Neural crest cell (in vitro differentiated cells): ENCODE results near the gene EIF3D. TPM values are rescaled to one million over a fixed set of nuclear protein-coding genes. Genes with fewer than 3 reads are reported as not detected.

Source experiments
- DNase-seq: peaks from one replicate; pipeline ENCODE4 v3.0.0; 2021; ENCODE audit warnings: low read depth, mixed read lengths, low spot score
- H3K27ac Mint-ChIP-seq: one replicate; pipeline ENCODE4 v1.8.0; 2021; ENCODE audit warnings: mild to moderate bottlenecking, mixed read lengths; ENCODE audit not compliant: unreplicated experiment
- H3K27me3 Mint-ChIP-seq: 2 replicates; pipeline ENCODE4 v1.8.0; 2021; ENCODE audit warnings: low read depth, mild to moderate bottlenecking, mixed read lengths
- H3K36me3 Mint-ChIP-seq: 2 replicates; pipeline ENCODE4 v1.8.0; 2021; ENCODE audit warnings: low read depth, mild to moderate bottlenecking, mixed read lengths
- H3K4me1 Mint-ChIP-seq: 2 replicates; pipeline ENCODE4 v1.8.0; 2021; ENCODE audit warnings: mixed read lengths
- H3K4me3 Mint-ChIP-seq: one replicate; pipeline ENCODE4 v1.8.0; 2021; ENCODE audit warnings: mild to moderate bottlenecking, mixed read lengths
- H3K9me3 Mint-ChIP-seq: 2 replicates; pipeline ENCODE4 v1.8.0; 2021; ENCODE audit warnings: mixed read lengths
- CTCF ChIP-seq: fragments of 200-600 bp; sonication (generic); conservative IDR thresholded peaks from 2 replicates; pipeline ENCODE4 v1.5.0; 2021; ENCODE audit warnings: antibody characterized with exemption, mild to moderate bottlenecking
- total RNA-seq: library from RNA; stranded (reverse); gene quantifications from 2 replicates; pipeline ENCODE4 v1.2.1, GENCODE V29; 2021

Gene EIF3D
- total RNA-seq, 1 donor from 2014 or later = 178 TPM

DNA sequence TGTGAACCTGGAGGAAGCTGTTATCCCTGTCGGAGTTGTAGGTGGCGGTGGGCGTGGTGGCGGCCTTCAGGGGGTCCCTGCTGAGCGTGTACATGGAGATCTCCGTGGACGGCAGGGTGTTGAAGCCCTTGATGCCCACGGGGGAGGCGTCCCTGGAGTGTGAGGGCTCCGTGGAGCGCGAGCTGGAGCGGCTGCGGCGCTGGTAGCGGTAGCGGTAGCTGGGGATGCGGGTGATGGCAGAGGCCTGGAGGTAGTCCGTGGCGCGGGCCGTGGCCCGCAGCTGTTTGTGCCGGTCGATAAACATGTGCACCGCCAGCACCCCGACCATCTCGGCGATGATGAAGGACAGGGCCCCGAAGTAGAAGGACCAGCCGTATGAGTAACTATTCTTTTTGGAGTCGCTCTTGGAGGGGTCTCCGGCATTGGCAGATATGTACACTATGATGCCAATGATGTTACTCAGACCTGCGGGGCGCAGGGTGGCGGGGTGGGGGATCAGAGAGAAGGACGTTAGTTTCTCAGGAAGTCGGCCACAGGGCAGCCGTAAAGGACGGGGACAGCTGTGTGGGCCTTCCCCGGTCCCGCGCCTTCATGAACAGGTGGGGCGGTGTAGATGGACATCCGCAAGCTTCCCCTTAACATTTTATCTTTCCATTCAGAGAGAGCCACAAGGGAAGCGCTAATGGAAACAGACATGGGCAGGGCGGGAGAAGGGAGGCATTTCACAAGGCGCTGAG is 35.6 kb upstream of the EIF3D start:
- DNase-seq = no peak
- Mint-ChIP-seq H3K27me3 (peaks cover 2% of the 10 kb centered on the region), H3K27ac (no peak overlapping the region)

DNA sequence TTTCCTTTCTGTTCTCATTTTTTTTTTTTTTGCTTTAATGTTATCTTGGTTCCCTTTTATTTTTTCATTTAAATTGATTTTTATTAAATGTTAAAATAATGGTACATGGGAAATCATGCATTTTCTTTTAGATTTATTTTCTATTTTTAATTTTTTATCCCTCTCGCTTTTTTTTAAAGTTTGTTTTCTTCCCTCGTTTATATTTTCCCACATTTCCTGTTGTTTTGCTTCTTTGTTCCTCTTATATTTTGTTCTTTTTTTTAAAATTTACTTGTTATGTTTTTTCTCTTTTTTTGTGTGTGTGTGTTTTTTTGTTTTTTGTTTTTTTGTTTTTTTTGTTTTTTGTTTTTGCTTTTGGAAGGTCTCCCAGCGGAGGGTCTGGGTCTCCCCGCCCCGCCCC is 34.9 kb upstream of the EIF3D start:
- H3K27ac Mint-ChIP-seq = no peak overlapping the region
- no peaks in the 10 kb centered on the region for H3K9me3 Mint-ChIP-seq
- no peak for DNase-seq
- TF ChIP-seq CTCF = no peak
- no peak overlapping the region for H3K4me3 Mint-ChIP-seq
- no peaks in the 10 kb centered on the region for H3K36me3 Mint-ChIP-seq
- H3K4me1 Mint-ChIP-seq = peaks cover 9% of the 10 kb centered on the region
- H3K27me3 Mint-ChIP-seq = peaks cover 2% of the 10 kb centered on the region

More for the DNA sequence above, 35.6 kb upstream of the EIF3D start:
- H3K4me3 Mint-ChIP-seq = no peak overlapping the region
- no peak for TF ChIP-seq CTCF
- H3K4me1 Mint-ChIP-seq = peaks cover 9% of the 10 kb centered on the region
- H3K9me3 Mint-ChIP-seq = no peaks in the 10 kb centered on the region
- H3K36me3 Mint-ChIP-seq = no peaks in the 10 kb centered on the region

DNA sequence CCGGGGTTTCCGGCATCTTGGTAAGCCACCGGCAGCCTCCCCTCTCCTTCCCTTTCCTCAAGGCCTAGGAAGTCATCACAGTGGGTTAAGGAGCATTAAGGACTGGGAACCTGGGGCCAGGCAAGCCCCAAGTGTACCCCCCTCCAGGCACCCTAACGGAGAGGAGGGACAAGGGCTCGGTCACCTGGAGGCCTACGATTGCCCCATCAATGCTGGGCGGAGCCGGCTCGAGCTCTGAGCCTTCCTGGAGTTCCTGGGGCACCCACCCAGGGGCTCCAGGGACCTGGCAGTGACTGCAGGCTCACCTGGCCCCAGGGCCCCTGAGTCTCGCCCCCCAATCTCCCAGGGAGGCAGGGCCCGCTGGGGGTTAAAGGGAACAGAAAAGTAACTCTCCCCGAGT is 34.5 kb upstream of the EIF3D start:
- Mint-ChIP-seq H3K4me1 (peaks cover 9% of the 10 kb centered on the region), H3K9me3 (no peaks in the 10 kb centered on the region), H3K27me3 (peaks cover 2% of the 10 kb centered on the region), H3K36me3 (no peaks in the 10 kb centered on the region), H3K27ac (no peak overlapping the region), H3K4me3 (no peak overlapping the region)
- no peak for TF ChIP-seq CTCF
- DNase-seq = no peak

DNA sequence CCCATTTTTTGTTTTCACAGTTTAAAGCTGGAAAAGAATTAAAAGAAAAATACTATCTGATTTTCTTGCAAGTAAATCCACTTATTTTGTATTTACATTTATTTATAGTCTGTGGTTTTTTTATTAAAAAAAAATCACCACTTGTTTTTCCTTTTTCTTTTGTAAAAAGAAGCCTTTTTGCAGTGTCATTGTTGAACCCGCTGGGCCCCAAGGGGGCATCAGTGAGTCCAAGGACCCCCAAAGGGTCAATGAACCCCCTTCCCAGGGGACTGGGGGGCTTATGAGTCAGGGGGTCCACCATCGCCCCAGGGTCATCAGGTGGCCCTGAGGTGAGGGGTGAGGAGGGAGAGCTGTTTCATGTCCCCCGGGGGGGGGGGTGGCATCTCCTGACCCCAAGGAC is 34.0 kb upstream of the EIF3D start:
- H3K9me3 Mint-ChIP-seq = no peaks in the 10 kb centered on the region
- TF ChIP-seq CTCF = no peak
- H3K27ac Mint-ChIP-seq = no peak overlapping the region
- peaks cover 1% of the 10 kb centered on the region for H3K27me3 Mint-ChIP-seq
- no peak for DNase-seq
- no peaks in the 10 kb centered on the region for H3K36me3 Mint-ChIP-seq
- H3K4me1 Mint-ChIP-seq = peaks cover 9% of the 10 kb centered on the region
- H3K4me3 Mint-ChIP-seq = no peak overlapping the region

- H3K9me3 Mint-ChIP-seq = no peaks in the 10 kb centered on the region
- TF ChIP-seq CTCF = no peak
- H3K27ac Mint-ChIP-seq = no peak overlapping the region
- no peak overlapping the region for H3K4me3 Mint-ChIP-seq
- peaks cover 9% of the 10 kb centered on the region for H3K4me1 Mint-ChIP-seq
- DNase-seq = no peak
- no peaks in the 10 kb centered on the region for H3K36me3 Mint-ChIP-seq
- no peaks in the 10 kb centered on the region for H3K27me3 Mint-ChIP-seq
Measured at GRCh38 chr22:36562261-36562835, 33.4 kb upstream of the EIF3D start.
